Ishikawa (cell line): ENCODE data around the gene ST3GAL3.

Source experiments
- CEBPB ChIP-seq: IDR thresholded peaks from 2 replicates; pipeline ENCODE4 v1.6.1; 2012
- CREB1 ChIP-seq: IDR thresholded peaks from 2 replicates; pipeline ENCODE4 v1.6.1; 2012; ENCODE audit warnings: low read depth
- EGR1 ChIP-seq: IDR thresholded peaks from 2 replicates; pipeline ENCODE4 v1.6.1; 2012
- EP300 ChIP-seq: IDR thresholded peaks from 2 replicates; pipeline ENCODE4 v1.6.1; 2012; ENCODE audit warnings: borderline replicate concordance
- FOXM1 ChIP-seq: IDR thresholded peaks from 2 replicates; pipeline ENCODE4 v1.6.1; 2012; ENCODE audit warnings: low read depth, borderline replicate concordance
- NFIC ChIP-seq: IDR thresholded peaks from 2 replicates; pipeline ENCODE4 v1.6.1; 2012
- RAD21 ChIP-seq: IDR thresholded peaks from 2 replicates; pipeline ENCODE4 v1.6.1; 2012; ENCODE audit warnings: low read depth
- TAF1 ChIP-seq: IDR thresholded peaks from 2 replicates; pipeline ENCODE4 v1.6.1; 2012; ENCODE audit warnings: low read depth, mild to moderate bottlenecking
- TCF12 ChIP-seq: IDR thresholded peaks from 2 replicates; pipeline ENCODE4 v1.6.1; 2012; ENCODE audit warnings: low read depth
- TEAD4 ChIP-seq: IDR thresholded peaks from 2 replicates; pipeline ENCODE4 v1.6.1; 2012
- YY1 ChIP-seq: IDR thresholded peaks from 2 replicates; pipeline ENCODE4 v1.6.1; 2012; ENCODE audit warnings: low read depth
- ZBTB7A ChIP-seq: IDR thresholded peaks from 2 replicates; pipeline ENCODE4 v1.6.1; 2012; ENCODE audit warnings: low read depth
- TF ChIP-seq, protein P1 (sequence below): IDR thresholded peaks from 2 replicates; pipeline ENCODE4 v1.6.1; 2012; ENCODE audit warnings: low read depth, mild to moderate bottlenecking
- TF ChIP-seq, protein P2 (sequence below): IDR thresholded peaks from 2 replicates; pipeline ENCODE4 v1.6.1; 2012
- TF ChIP-seq, protein P3 (sequence below): IDR thresholded peaks from 2 replicates; pipeline ENCODE4 v1.6.1; 2012

Gene ST3GAL3

DNA sequence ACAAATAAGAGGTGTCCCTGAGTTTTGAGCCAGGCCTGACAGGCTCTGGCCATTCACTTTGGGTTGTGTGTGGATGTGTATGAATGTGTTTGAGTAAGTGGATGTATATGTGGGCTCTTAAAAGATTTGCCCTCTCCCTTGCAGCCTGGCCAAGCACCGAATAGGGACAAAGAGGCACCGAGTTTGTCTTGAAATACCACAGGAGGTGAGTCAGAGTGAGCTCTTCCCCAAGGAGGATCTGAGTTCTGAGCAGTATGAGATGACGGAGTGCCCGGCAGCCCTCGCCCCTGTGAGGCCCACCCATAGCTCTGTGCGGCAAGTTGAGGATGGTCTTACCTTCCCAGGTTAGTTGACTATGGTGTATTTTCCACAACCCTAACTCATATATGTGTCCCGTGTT lies 38.4 kb upstream of the ST3GAL3 start:
- TF ChIP-seq, protein P1, sequence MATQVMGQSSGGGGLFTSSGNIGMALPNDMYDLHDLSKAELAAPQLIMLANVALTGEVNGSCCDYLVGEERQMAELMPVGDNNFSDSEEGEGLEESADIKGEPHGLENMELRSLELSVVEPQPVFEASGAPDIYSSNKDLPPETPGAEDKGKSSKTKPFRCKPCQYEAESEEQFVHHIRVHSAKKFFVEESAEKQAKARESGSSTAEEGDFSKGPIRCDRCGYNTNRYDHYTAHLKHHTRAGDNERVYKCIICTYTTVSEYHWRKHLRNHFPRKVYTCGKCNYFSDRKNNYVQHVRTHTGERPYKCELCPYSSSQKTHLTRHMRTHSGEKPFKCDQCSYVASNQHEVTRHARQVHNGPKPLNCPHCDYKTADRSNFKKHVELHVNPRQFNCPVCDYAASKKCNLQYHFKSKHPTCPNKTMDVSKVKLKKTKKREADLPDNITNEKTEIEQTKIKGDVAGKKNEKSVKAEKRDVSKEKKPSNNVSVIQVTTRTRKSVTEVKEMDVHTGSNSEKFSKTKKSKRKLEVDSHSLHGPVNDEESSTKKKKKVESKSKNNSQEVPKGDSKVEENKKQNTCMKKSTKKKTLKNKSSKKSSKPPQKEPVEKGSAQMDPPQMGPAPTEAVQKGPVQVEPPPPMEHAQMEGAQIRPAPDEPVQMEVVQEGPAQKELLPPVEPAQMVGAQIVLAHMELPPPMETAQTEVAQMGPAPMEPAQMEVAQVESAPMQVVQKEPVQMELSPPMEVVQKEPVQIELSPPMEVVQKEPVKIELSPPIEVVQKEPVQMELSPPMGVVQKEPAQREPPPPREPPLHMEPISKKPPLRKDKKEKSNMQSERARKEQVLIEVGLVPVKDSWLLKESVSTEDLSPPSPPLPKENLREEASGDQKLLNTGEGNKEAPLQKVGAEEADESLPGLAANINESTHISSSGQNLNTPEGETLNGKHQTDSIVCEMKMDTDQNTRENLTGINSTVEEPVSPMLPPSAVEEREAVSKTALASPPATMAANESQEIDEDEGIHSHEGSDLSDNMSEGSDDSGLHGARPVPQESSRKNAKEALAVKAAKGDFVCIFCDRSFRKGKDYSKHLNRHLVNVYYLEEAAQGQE = no peak
- TF ChIP-seq CREB1 = no peak
- no peak for TF ChIP-seq YY1
- no peak for TF ChIP-seq NFIC
- no peak for TF ChIP-seq TAF1
- no peak for TF ChIP-seq EGR1
- no peak for TF ChIP-seq ZBTB7A
- no peak for TF ChIP-seq RAD21
- no peak for TF ChIP-seq TEAD4
- TF ChIP-seq, protein P2, sequence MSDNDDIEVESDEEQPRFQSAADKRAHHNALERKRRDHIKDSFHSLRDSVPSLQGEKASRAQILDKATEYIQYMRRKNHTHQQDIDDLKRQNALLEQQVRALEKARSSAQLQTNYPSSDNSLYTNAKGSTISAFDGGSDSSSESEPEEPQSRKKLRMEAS = no peak

DNA sequence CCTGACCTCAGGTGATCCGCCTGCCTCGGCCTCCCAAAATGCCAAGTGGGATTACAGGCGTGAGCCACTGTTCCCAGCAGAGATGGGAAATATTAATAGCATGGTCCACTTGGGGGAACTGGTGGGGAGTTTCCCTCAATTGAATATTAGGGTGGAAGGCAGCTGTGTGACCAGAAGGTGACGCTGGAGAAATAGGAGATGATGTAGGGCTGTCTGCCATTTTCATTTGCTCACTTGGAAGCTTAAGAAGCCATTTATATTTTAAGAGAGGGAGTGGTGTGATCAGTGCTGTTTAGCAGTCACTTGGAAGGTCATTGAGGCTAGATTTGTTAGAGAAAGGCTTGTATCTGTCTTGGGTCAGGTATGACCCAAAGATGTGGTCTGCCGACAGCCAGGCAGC lies 37.5 kb upstream of the ST3GAL3 start:
- TF ChIP-seq, protein P3, sequence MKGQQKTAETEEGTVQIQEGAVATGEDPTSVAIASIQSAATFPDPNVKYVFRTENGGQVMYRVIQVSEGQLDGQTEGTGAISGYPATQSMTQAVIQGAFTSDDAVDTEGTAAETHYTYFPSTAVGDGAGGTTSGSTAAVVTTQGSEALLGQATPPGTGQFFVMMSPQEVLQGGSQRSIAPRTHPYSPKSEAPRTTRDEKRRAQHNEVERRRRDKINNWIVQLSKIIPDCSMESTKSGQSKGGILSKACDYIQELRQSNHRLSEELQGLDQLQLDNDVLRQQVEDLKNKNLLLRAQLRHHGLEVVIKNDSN = no peak
- no peak for TF ChIP-seq TCF12
- no peak for TF ChIP-seq TEAD4
- TF ChIP-seq, protein P2 = no peak
- no peak for TF ChIP-seq YY1
- TF ChIP-seq, protein P1 = no peak
- no peak for TF ChIP-seq NFIC
- no peak for TF ChIP-seq EP300

DNA sequence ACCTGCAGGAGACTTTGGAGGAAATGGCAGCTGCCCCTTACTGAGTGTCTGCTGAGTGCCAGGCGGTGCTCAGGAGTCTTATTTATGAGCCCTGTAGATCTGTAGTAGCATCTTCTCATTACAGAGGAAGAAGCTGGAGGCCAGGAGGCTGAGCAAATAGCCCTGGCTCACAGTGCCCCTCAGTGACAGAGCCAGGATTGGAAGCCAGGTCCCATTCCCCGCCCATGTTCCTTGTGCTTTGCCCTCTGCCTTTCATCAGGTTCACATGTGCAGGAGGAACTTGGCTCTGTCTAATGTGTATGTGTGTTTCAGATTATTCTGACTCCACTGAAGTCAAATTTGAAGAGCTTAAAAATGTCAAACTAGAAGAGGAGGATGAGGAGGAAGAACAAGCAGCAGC lies 36.1 kb upstream of the ST3GAL3 start:
- TF ChIP-seq EGR1 = no peak
- no peak for TF ChIP-seq TAF1
- no peak for TF ChIP-seq CREB1
- TF ChIP-seq, protein P3 = no peak
- no peak for TF ChIP-seq YY1
- no peak for TF ChIP-seq FOXM1

DNA sequence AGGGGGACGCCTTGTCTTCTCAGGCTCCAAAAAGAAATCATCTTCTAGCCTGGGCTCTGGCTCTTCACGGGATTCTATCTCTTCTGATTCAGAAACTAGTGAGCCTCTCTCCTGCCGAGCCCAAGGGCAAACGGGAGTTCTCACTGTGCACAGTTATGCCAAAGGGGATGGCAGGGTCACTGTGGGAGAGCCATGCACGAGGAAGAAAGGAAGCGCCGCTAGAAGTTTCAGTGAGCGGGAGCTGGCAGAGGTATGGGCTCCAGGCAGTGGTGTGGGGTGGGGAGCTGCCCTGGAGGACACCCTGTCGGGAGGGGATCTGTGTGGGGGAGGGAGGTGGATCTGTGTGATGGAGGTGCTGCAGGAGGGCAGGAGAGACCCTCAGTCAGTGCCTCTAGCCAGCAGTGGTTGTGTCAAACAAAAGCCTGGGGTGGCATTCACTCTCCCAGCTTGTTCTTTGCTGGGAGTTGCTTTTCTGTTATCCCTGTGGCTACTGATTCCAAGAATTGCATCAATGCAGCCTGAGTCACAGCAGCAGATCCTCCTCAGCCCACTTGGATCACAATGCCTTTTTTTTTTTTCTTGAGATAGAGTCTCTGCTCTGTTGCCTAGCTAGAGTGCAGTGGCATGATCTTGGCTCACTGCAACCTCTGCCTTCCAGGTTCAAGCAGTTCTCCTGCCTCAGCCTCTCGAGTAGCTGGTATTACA lies 35.6 kb upstream of the ST3GAL3 start:
- no peak for TF ChIP-seq YY1
- no peak for TF ChIP-seq TAF1
- TF ChIP-seq, protein P1 = no peak
- no peak for TF ChIP-seq FOXM1
- TF ChIP-seq EGR1 = no peak
- no peak for TF ChIP-seq EP300
- TF ChIP-seq NFIC = no peak
- TF ChIP-seq TCF12 = no peak
- TF ChIP-seq, protein P3 = no peak
- no peak for TF ChIP-seq TEAD4
- no peak for TF ChIP-seq CEBPB
- TF ChIP-seq, protein P2 = no peak
- no peak for TF ChIP-seq CREB1
- no peak for TF ChIP-seq RAD21
- TF ChIP-seq ZBTB7A = no peak
